NOMO-1 (cell line): ENCODE results near the gene SLC4A8.

ENCODE experiments used
- DNase-seq, 2 experiments: peaks; one replicate each; lab custom pipeline; 2025; ENCODE audit not compliant: unreplicated experiment in 2 of 2; lab: John Stamatoyannopoulos, UW

Gene SLC4A8

GRCh38 chr12:51520576-51521325, 96.1 kb downstream of the SLC4A8 start:
- no peak for DNase-seq

GRCh38 chr12:51521554-51522276, 97.1 kb downstream of the SLC4A8 start:
- DNase-seq: no peak

DNA sequence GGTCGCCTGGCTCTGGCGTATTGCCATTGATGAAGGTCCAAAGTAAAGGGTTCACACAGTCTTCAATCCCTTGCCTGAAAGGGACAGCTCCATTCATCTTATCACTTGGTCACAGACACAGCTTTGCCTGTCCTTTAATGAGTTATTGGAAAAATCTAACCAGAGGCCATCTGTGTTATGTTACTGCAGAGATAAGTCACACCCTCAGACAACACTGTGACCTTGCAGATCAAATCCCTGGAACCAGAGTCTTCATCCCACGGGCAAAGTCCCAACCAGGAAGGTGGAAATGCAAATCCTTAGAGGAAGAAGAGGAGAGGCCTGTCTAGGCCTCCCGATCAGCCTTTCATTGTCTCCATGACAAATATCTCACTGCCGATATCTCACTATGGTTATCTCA, 98.1 kb downstream of the SLC4A8 start:
- DNase-seq: no peak

GRCh38 chr12:51524386-51524901, 99.8 kb downstream of the SLC4A8 start:
- DNase-seq: no peak

DNA sequence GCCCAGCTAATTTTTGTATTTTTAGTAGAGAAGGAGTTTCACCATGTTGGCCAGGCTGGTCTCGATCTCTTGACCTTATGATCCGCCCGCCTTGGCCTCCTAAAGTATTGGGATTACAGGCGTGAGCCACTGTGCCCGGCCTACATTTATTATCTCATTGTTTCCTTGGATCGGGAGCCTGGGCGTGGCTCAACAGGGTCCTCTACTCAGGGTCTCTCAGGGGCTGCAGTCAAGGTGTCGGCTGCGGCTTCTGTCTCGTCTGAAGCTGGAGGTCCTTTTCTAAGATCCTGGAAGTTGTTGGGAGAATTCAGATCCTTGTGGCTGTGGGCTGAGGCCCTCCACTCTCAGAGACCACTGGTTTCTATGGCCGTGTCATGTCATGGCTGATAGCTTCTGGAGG, 100.9 kb downstream of the SLC4A8 start:
- no peak for DNase-seq

- no peak for DNase-seq
These were observed 103.3 kb downstream of the SLC4A8 start for GRCh38 chr12:51527966-51528365.

- no peak for DNase-seq
These were observed 104.4 kb downstream of the SLC4A8 start for GRCh38 chr12:51528852-51529650.

DNA sequence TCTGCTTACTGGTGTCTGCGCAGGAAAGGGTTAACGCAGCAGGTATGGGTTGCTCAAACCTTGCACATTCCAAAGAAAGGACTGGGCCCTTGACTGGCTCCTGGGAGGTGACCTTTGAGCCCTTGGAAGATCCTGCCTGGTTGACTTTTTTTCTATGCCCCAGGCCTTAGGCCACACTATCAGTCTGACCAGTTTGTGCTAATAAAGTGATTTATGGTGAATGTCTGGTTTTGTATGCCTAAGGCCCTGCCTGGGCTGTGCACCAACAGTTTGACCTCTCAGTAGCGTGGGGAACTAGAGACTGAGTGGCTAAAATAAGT, 105.0 kb downstream of the SLC4A8 start:
- DNase-seq: no peak

DNA sequence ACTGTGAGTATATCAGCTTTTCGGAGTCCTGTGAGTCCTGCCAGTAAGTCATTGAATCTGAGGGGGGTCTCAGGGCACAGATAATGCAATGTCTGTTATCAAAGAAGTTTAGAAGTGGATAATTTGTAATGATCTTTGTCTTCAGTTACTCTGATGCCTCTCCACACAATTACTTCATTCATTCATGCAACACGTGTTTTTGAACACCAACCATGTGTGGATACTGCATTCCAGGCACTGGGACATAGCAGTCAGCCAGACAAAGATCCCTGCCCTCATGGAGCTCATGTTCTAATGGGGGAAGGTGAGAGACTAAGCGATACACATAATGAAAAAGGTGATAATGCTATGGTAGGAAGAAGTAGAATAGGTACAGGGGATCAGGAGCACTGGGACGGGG, 105.6 kb downstream of the SLC4A8 start:
- no peak for DNase-seq

DNA sequence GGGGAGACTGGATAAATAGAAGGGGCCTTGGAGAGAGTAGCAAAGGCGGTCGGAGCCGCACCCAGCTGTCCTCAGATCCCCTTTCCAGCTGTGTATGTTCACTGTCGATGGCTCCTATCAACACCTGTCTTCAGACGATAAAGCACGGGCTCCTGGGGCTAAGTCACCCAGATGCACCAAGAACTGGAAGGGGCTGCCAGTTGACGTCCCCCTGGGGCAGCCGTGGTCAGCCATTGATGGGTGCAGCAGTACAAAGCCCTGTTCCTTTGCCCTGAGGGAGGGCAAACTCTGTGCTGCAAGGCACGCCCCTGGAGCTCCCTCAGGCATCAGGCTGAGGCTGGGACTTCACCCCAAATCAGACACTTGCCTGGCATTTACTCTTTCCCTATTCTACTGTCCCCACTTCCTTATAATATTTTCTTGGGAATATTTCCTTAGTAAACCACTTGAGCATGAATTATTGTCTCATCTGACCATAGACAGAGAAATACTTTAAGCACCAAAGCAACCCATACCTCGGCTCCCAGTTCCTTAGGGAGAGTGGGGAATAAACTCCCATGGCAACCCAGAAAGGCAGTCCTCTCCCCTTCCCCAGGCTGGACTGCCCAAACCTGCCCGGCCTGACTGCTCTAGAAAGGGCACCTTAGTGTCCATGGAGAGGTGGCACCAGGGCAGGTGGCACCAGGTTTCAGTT, 106.8 kb downstream of the SLC4A8 start:
- DNase-seq: no peak

DNA sequence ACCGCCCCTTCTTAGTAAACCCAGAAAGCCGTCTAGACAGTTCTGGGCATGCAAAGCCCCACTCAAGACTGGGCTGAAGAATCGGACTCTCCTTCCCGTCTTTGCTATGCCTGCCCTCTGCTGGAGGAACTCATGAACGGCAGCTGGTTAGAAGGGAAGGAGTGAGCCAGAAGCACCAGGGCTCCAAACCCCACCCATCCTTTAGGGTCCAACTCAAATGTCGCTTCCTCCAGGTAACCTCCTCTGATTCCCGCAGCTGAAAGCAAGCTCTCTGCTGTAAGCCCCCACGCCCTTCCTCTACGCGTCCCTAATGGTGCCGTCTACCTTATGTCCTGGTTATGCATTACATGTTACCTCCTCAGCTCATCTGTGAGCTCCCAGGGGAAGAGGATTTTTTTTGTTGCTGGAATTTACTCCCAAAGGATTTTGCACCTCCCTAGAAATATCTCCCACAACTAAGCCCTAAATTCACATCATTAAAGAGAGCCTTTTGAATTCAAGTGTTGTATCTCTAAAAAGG, 107.4 kb downstream of the SLC4A8 start:
- peak; percentile 30 to 68 for DNase-seq

DNA sequence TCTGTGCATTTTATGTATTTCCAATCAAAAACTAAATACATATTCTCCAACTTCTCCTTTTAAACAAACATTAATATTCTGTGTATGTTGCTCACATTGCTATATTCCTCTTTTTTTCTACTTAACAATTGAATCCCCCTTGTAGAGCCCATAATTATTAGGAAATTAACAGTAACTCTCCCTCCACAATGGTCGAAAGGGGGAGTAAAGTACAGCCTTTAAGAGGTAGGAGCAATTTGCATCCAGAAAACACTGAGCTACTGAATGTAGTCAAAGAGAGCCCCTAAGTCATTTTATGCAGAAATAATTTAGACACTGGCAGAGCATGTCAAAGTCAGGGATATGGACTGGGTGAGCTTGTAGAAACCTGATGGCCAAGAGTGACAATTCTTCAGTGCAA, 109.2 kb downstream of the SLC4A8 start:
- DNase-seq: peak in 1 of 2 experiments; percentile 19

- no peak for DNase-seq
These were observed 109.8 kb downstream of the SLC4A8 start for GRCh38 chr12:51534216-51535074.

DNA sequence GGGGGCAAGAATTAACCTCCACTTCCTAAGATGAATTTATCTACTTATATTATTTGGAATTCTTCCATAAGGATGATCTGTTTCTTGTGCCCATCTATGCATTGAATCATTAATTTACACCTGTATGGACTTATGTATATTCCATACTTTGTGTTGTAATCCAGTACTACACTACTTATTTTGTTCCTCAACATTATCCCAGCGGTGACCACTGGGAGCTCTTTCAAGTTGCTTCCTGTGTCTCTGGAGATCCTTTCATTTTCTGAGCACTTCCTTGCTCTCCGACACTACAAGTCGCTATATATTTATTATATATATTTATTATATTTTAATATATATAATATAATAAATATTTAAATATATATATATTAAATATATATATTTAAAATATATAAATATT, 111.5 kb downstream of the SLC4A8 start:
- peak in 1 of 2 experiments; percentile 11 for DNase-seq

DNA sequence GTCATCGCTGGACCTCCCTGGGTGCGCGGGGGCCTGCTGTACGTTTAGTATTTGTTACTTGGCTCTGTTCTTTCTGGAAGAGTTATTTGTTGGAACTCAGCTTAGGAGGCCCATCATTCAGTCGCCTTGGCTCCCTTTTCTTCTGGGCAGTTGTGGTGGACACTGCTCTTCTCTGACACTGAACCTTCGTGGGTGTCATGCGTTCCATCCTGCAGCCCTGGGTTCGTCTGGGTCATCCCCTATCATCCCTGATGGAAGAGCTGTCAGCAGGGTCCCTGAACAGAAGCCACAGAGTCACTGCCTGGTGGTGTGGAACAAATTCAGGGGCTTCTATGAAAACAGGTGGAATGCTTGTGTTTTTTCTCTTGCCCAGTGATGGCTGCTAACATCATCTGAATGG, 113.5 kb downstream of the SLC4A8 start:
- no peak for DNase-seq

GRCh38 chr12:51538599-51538998, 114.0 kb downstream of the SLC4A8 start:
- no peak for DNase-seq

DNA sequence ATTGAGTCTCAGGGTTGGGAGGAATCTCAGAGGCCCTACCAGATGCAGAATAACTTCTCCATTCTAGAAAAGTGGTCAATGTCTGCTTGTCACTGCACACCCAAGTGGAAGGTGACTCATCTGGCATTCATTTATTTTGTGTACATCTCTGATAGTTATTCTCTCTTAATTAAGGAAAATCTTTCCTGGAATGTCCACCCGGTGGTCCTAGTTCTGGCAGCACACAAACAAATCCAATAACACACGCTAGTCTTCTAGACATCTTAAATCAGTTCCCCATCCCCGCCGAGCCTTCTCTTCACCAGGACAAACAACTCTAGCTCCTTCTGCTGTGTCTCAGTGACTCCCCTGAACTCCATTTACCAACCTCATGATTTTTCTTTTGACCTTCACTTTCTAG, 116.4 kb downstream of the SLC4A8 start:
- no peak for DNase-seq

DNA sequence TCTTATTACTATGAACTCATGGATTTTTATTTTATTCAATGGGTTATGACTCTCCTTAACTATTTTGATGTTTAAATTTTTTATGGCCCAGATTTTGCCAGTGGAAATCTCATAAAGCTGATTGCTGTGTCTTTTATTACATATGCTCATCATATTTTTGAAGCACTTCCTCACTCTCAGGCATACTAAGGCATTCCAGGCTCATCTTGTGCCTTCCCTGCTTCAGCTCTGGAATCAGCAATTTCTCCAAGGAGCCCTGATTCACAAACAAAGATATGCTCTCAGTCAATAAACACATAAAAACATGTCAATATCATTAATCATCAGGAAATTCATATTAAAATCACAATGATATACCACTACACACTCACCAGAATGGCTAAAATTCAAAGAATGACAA, 121.5 kb downstream of the SLC4A8 start:
- DNase-seq: no peak

DNA sequence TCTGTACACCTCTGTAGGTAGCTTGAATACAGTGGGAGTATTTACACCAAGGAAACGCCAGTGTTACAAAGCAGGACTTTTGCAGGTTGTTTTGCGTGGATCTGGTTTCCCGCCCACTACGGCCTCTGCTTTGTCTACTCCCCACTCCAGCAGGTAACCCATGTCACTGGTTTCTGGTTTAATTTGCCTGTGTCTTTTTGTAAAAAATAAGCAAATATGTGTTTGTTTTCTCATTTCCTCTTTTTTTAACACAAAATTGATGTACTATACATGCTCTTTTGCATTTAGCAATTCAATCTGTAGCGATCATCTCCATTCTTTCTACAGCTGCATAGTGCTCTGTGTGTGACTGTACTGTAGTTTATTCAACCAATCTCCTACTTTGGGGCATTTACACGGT, 123.0 kb downstream of the SLC4A8 start:
- DNase-seq: no peak

DNA sequence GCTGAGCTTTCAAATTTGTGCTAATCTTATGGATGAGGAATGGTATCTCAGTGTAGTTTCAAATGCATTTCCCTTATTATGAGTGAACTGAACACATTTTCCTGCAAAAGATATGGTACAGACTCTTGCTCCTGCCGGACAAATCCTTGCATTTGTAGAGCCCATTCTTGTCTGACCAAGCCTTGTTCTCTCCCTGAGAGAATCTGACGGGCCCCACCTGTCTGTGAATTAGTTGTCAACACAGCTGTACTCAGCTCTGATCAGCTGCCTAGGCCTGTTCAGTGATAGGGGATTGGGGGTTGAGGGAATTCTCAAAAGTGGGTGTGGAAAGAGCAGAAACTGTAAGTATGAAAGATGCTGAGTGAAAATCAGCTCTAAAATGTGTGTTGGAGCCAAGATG, 123.6 kb downstream of the SLC4A8 start:
- DNase-seq: no peak
